GM18858 (cell line): ENCODE measurements around the gene WTIP.

Experiments used
- ATAC-seq: cut with Tn5 transposase; IDR thresholded peaks from one replicate; pipeline ENCODE4 v1.9.1; 2021; ENCODE audit not compliant: unreplicated experiment

WTIP gene

GRCh38 chr19:34559045-34559444 lies 77.5 kb downstream of the WTIP start:
- no peak for ATAC-seq

DNA sequence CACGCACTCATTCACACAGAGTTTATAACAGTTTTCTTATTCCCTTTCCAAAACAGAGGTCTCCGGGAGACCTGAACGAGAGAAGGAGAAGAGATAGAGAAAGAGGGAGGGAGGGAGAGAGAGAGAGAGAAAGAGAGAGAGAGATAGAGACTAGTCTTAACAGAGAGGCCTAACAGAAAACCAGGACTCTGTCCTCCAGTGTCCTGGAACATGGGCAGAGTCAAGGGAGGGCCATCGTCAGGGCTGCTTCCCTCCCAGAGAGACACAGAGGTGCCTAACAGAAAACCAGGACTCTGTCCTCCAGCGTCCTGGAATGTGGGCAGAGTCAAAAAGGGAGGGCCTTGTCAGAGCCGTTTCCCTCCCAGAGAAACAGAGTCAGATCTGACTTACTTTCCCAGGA lies 78.7 kb downstream of the WTIP start:
- no peak for ATAC-seq
